Measurements from ENCODE around the gene DSCAML1.

DSCAML1 gene

DNA sequence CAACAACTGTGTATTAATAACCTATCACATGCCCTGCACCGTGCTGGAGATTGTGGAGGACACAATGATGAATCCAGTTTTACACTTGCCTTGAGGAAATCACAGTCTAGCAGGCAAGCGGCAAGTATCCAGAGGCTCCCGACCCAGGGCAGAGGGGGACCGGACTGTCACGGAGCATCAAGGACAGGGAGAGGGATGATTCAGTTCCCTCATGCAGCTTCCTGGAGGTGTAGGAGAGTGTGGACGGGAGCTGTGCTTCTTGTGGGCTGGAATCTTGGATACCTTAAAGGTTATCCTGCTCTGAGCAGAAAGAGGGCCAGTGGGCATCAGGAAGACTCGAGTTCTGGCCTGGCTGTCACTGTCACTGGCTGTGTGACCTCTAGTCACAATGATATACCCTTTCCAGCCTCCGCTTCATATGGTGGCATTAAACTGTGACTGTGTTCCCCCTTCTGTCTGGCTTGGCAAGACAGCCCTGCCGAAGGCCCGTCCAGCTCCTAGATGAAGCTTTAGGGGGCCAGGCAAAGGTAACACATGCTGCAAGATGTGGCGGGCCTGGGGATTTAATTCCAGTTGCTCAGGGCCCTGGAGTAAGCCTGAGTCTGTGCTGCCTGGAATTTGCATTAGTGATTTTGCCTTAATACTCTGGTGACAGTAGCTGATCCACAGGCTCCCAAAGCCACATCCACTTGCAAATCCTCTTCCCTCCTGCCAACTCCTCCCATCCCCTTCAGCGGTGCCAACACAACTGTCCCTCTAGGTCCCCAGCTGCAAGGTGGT, 162.8 kb downstream of the DSCAML1 start:
- H3K18ac ChIP-seq (ENCODE audit: low read length), result no peak overlapping the region
- no CpG with 5 or more reads among the region's 12 CpGs for WGBS, 2 donors (ENCODE audit: extremely low coverage in 2 of 2, insufficient read length in 2 of 2, insufficient replicate concordance in 1 of 2)
- H4K8ac ChIP-seq (ENCODE audit: low read depth, low read length), result no peak overlapping the region
- H3K79me1 ChIP-seq (ENCODE audit: low read depth, low read length), result no peaks in the 10 kb centered on the region
- peak overlapping the region; percentile 31 for H3K9ac ChIP-seq (ENCODE audit: low read depth, low read length, poor library complexity)
- H4K91ac ChIP-seq (ENCODE audit: low read depth, low read length, poor library complexity), result no peak overlapping the region
- no peak overlapping the region for H2BK5ac ChIP-seq (ENCODE audit: low read length)
- no peak overlapping the region for H2BK120ac ChIP-seq (ENCODE audit: low read depth, low read length)
- peak overlapping the region; percentile 92 for H3K23ac ChIP-seq (ENCODE audit: low read depth, low read length, poor library complexity)
- H3K14ac ChIP-seq (ENCODE audit: low read length), result no peak overlapping the region
- peak overlapping the region; percentile 58 for H2AK5ac ChIP-seq (ENCODE audit: low read depth, low read length)
- no peak overlapping the region for H3K4ac ChIP-seq (ENCODE audit: low read length)
- no peaks in the 10 kb centered on the region for H3K36me3 ChIP-seq (replicated peaks in 1 of 2; ENCODE audit: control insufficient read depth in 2 of 2, insufficient read depth in 2 of 2, low read length in 2 of 2)
- H3K9me3 ChIP-seq (replicated peaks in 1 of 2; ENCODE audit: control insufficient read depth in 2 of 2, insufficient read depth in 1 of 2, low read depth in 1 of 2, low read length in 2 of 2), result no peaks in the 10 kb centered on the region
- H2BK15ac ChIP-seq (ENCODE audit: low read length), result peak overlapping the region; percentile 7
- H3K4me2 ChIP-seq (ENCODE audit: insufficient read depth, low read length, poor library complexity, severe bottlenecking), result no peak overlapping the region
- no peak for DNase-seq (ENCODE audit: low spot score)
- H3K27me3 ChIP-seq (ENCODE audit: control insufficient read depth in 3 of 3, insufficient read depth in 3 of 3, low read depth in 1 of 3, low read length in 3 of 3), result peaks cover 0 to 56% (median 0%) of the 10 kb centered on the region in 3 experiments
- H2AFZ ChIP-seq (ENCODE audit: low read length), result no peak overlapping the region
- no peak overlapping the region for H3K4me3 ChIP-seq (ENCODE audit: low read length in 2 of 2)
- H3K27ac ChIP-seq (replicated peaks; ENCODE audit: low read length), result no peak overlapping the region
- peaks cover 0 to 2% of the 10 kb centered on the region in 2 donors for H3K4me1 ChIP-seq (ENCODE audit: control insufficient read depth in 2 of 2, insufficient read depth in 1 of 2, low read depth in 1 of 2, low read length in 2 of 2)
- no peak overlapping the region for H2BK12ac ChIP-seq (ENCODE audit: low read length)

GRCh38 chr11:117633186-117633754, 163.7 kb downstream of the DSCAML1 start:
- Histone ChIP-seq H2BK15ac (ENCODE audit: low read length) (no peak overlapping the region), H3K4me1 (ENCODE audit: control insufficient read depth in 2 of 2, insufficient read depth in 1 of 2, low read depth in 1 of 2, low read length in 2 of 2) (peaks cover 0 to 2% of the 10 kb centered on the region in 2 donors), H4K8ac (ENCODE audit: low read depth, low read length) (no peak overlapping the region), H2BK12ac (ENCODE audit: low read length) (no peak overlapping the region), H3K9ac (ENCODE audit: low read depth, low read length, poor library complexity) (no peak overlapping the region), H2AFZ (ENCODE audit: low read length) (no peak overlapping the region), H3K23ac (ENCODE audit: low read depth, low read length, poor library complexity) (no peak overlapping the region), H3K36me3 (replicated peaks in 1 of 2; ENCODE audit: control insufficient read depth in 2 of 2, insufficient read depth in 2 of 2, low read length in 2 of 2) (no peaks in the 10 kb centered on the region), H3K79me1 (ENCODE audit: low read depth, low read length) (no peaks in the 10 kb centered on the region), H3K27ac (replicated peaks; ENCODE audit: low read length) (no peak overlapping the region), H2BK5ac (ENCODE audit: low read length) (no peak overlapping the region), H3K18ac (ENCODE audit: low read length) (no peak overlapping the region), H3K14ac (ENCODE audit: low read length) (no peak overlapping the region), H3K4me3 (ENCODE audit: low read length in 2 of 2) (no peak overlapping the region), H4K91ac (ENCODE audit: low read depth, low read length, poor library complexity) (no peak overlapping the region), H2BK120ac (ENCODE audit: low read depth, low read length) (no peak overlapping the region), H3K27me3 (ENCODE audit: control insufficient read depth in 3 of 3, insufficient read depth in 3 of 3, low read depth in 1 of 3, low read length in 3 of 3) (peaks cover 0 to 62% (median 0%) of the 10 kb centered on the region in 3 experiments), H2AK5ac (ENCODE audit: low read depth, low read length) (no peak overlapping the region), H3K9me3 (replicated peaks in 1 of 2; ENCODE audit: control insufficient read depth in 2 of 2, insufficient read depth in 1 of 2, low read depth in 1 of 2, low read length in 2 of 2) (no peaks in the 10 kb centered on the region), H3K4me2 (ENCODE audit: insufficient read depth, low read length, poor library complexity, severe bottlenecking) (no peak overlapping the region), H3K4ac (ENCODE audit: low read length) (no peak overlapping the region)
- WGBS, 2 donors (ENCODE audit: extremely low coverage in 2 of 2, insufficient read length in 2 of 2, insufficient replicate concordance in 1 of 2), result no CpG with 5 or more reads among the region's 9 CpGs
- no peak for DNase-seq (ENCODE audit: low spot score)

DNA sequence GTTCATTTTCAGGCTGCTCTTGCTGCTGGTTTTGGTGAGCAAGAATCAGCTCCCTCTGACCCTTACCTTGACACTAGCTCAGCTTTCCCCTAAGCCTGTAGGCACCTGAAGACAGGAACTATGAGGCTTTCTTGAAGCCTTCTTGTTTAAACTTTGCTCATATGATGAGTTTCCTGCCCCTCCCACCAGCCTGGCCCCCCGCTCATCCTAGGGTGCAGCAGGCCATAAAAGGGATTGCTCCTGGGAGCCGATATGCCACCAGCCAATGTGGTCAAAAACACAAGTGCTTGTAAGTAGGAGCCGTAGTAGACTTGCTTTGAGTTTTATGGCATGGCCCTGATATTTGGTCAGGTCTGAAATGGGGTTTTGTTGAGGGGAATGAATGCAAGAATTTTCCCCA, 164.7 kb downstream of the DSCAML1 start:
- Histone ChIP-seq H3K4me3 (ENCODE audit: low read length in 2 of 2) (no peak overlapping the region), H2AK5ac (ENCODE audit: low read depth, low read length) (no peak overlapping the region)

GRCh38 chr11:117631336-117632140, 165.5 kb downstream of the DSCAML1 start:
- no peak overlapping the region for H3K4me2 ChIP-seq (ENCODE audit: insufficient read depth, low read length, poor library complexity, severe bottlenecking)
- no peak overlapping the region for H2AK5ac ChIP-seq (ENCODE audit: low read depth, low read length)
- no peak overlapping the region for H2BK15ac ChIP-seq (ENCODE audit: low read length)
- H3K9me3 ChIP-seq (replicated peaks in 1 of 2; ENCODE audit: control insufficient read depth in 2 of 2, insufficient read depth in 1 of 2, low read depth in 1 of 2, low read length in 2 of 2), result no peaks in the 10 kb centered on the region
- peaks cover 0 to 63% (median 0%) of the 10 kb centered on the region in 3 experiments for H3K27me3 ChIP-seq (ENCODE audit: control insufficient read depth in 3 of 3, insufficient read depth in 3 of 3, low read depth in 1 of 3, low read length in 3 of 3)
- no peaks in the 10 kb centered on the region for H3K79me1 ChIP-seq (ENCODE audit: low read depth, low read length)
- H2BK5ac ChIP-seq (ENCODE audit: low read length), result no peak overlapping the region
- H3K4ac ChIP-seq (ENCODE audit: low read length), result no peak overlapping the region
- H2BK120ac ChIP-seq (ENCODE audit: low read depth, low read length), result no peak overlapping the region
- no peaks in the 10 kb centered on the region for H3K36me3 ChIP-seq (replicated peaks in 1 of 2; ENCODE audit: control insufficient read depth in 2 of 2, insufficient read depth in 2 of 2, low read length in 2 of 2)
- no peak for DNase-seq (ENCODE audit: low spot score)
- no peak overlapping the region for H3K18ac ChIP-seq (ENCODE audit: low read length)
- H3K4me3 ChIP-seq (ENCODE audit: low read length in 2 of 2), result no peak overlapping the region
- H3K27ac ChIP-seq (replicated peaks; ENCODE audit: low read length), result no peak overlapping the region
- H4K8ac ChIP-seq (ENCODE audit: low read depth, low read length), result no peak overlapping the region
- H2AFZ ChIP-seq (ENCODE audit: low read length), result no peak overlapping the region
- no peak overlapping the region for H3K14ac ChIP-seq (ENCODE audit: low read length)
- no peak overlapping the region for H4K91ac ChIP-seq (ENCODE audit: low read depth, low read length, poor library complexity)
- H3K4me1 ChIP-seq (ENCODE audit: control insufficient read depth in 2 of 2, insufficient read depth in 1 of 2, low read depth in 1 of 2, low read length in 2 of 2), result peaks cover 0 to 2% of the 10 kb centered on the region in 2 donors
- no CpG with 5 or more reads among the region's 11 CpGs for WGBS, 2 donors (ENCODE audit: extremely low coverage in 2 of 2, insufficient read length in 2 of 2, insufficient replicate concordance in 1 of 2)
- H2BK12ac ChIP-seq (ENCODE audit: low read length), result no peak overlapping the region
- peak overlapping the region; percentile 40 for H3K23ac ChIP-seq (ENCODE audit: low read depth, low read length, poor library complexity)
- H3K9ac ChIP-seq (ENCODE audit: low read depth, low read length, poor library complexity), result no peak overlapping the region

More for the DNA sequence above, 164.7 kb downstream of the DSCAML1 start:
- no peak overlapping the region for H4K91ac ChIP-seq (ENCODE audit: low read depth, low read length, poor library complexity)
- WGBS, 2 donors (ENCODE audit: extremely low coverage in 2 of 2, insufficient read length in 2 of 2, insufficient replicate concordance in 1 of 2), result no CpG with 5 or more reads among the region's 3 CpGs
- H3K36me3 ChIP-seq (replicated peaks in 1 of 2; ENCODE audit: control insufficient read depth in 2 of 2, insufficient read depth in 2 of 2, low read length in 2 of 2), result no peaks in the 10 kb centered on the region
- DNase-seq (ENCODE audit: low spot score), result no peak
- peaks cover 0 to 63% (median 0%) of the 10 kb centered on the region in 3 experiments for H3K27me3 ChIP-seq (ENCODE audit: control insufficient read depth in 3 of 3, insufficient read depth in 3 of 3, low read depth in 1 of 3, low read length in 3 of 3)
- H4K8ac ChIP-seq (ENCODE audit: low read depth, low read length), result no peak overlapping the region
- no peak overlapping the region for H3K4me2 ChIP-seq (ENCODE audit: insufficient read depth, low read length, poor library complexity, severe bottlenecking)
- H3K23ac ChIP-seq (ENCODE audit: low read depth, low read length, poor library complexity), result no peak overlapping the region
- H2BK12ac ChIP-seq (ENCODE audit: low read length), result no peak overlapping the region
- no peak overlapping the region for H3K14ac ChIP-seq (ENCODE audit: low read length)
- no peak overlapping the region for H3K27ac ChIP-seq (replicated peaks; ENCODE audit: low read length)
- no peaks in the 10 kb centered on the region for H3K79me1 ChIP-seq (ENCODE audit: low read depth, low read length)
- H2BK15ac ChIP-seq (ENCODE audit: low read length), result no peak overlapping the region
- H3K9ac ChIP-seq (ENCODE audit: low read depth, low read length, poor library complexity), result no peak overlapping the region
- H3K4me1 ChIP-seq (ENCODE audit: control insufficient read depth in 2 of 2, insufficient read depth in 1 of 2, low read depth in 1 of 2, low read length in 2 of 2), result peaks cover 0 to 2% of the 10 kb centered on the region in 2 donors
- H2AFZ ChIP-seq (ENCODE audit: low read length), result no peak overlapping the region
- no peak overlapping the region for H3K18ac ChIP-seq (ENCODE audit: low read length)
- H2BK120ac ChIP-seq (ENCODE audit: low read depth, low read length), result no peak overlapping the region
- H2BK5ac ChIP-seq (ENCODE audit: low read length), result no peak overlapping the region
- H3K9me3 ChIP-seq (replicated peaks in 1 of 2; ENCODE audit: control insufficient read depth in 2 of 2, insufficient read depth in 1 of 2, low read depth in 1 of 2, low read length in 2 of 2), result no peaks in the 10 kb centered on the region
- no peak overlapping the region for H3K4ac ChIP-seq (ENCODE audit: low read length)
